Epithelial cell of proximal tubule (primary cell): ENCODE data around the gene MIXL1. TPM values are rescaled to one million over a fixed set of nuclear protein-coding genes. Genes with fewer than 3 reads are reported as not detected.

ENCODE experiments used
- DNase-seq: peaks from one replicate; pipeline ENCODE4 v3.0.0-alpha.2; 2011; ENCODE audit warnings: low read depth
- H3K4me3 ChIP-seq: 2 replicates; pipeline ENCODE4 v1.5.1; 2011; ENCODE audit warnings: low read depth, mild to moderate bottlenecking, low read length
- CTCF ChIP-seq: conservative IDR thresholded peaks from 2 replicates; pipeline ENCODE4 v1.5.1; 2012; ENCODE audit warnings: low read depth, mild to moderate bottlenecking, low read length
- total RNA-seq: library from RNA; depleted of rRNA; stranded (reverse); fragments of >200 nt; gene quantifications from 2 replicates; pipeline ENCODE4 v1.2.3, GENCODE V29; 2015

MIXL1 gene
- total RNA-seq: 0.51 TPM in 1 of 2 replicates, not detected in the other

- no peak for TF ChIP-seq CTCF
- no peak for DNase-seq
- peak within 1 kb of the TSS; percentile 48 for H3K4me3 ChIP-seq
Measured at GRCh38 chr1:226223157-226223785, at the start of gene MIXL1. Gene MIXL1, plus strand, starts transcription at chr1:226223664. Its CDS starts 18 bp downstream, at chr1:226223682.

- no peak for TF ChIP-seq CTCF
- H3K4me3 ChIP-seq: no peak overlapping the region
- no peak for DNase-seq
Measured at GRCh38 chr1:226176870-226177269, 46.6 kb upstream of the MIXL1 start.

GRCh38 chr1:226181996-226182714, 41.3 kb upstream of the MIXL1 start:
- TF ChIP-seq CTCF: peak; percentile 58
- no peak overlapping the region for H3K4me3 ChIP-seq
- no peak for DNase-seq

- no peak for TF ChIP-seq CTCF
- H3K4me3 ChIP-seq: peak overlapping the region; percentile 85
- DNase-seq: no peak
Measured at GRCh38 chr1:226185141-226186036, 38.1 kb upstream of the MIXL1 start.

- H3K4me3 ChIP-seq: peak within 1 kb of the TSS; percentile 85
- no peak for TF ChIP-seq CTCF
- no peak for DNase-seq
Measured at GRCh38 chr1:226186124-226187018, 37.1 kb upstream of the MIXL1 start, which contains the start of gene ACBD3. Gene ACBD3, minus strand, starts transcription at chr1:226186741. Its CDS starts 66 bp downstream, at chr1:226186675.

- H3K4me3 ChIP-seq: peak overlapping the region; percentile 85
- no peak for DNase-seq
- TF ChIP-seq CTCF: peak; percentile 13
Measured at GRCh38 chr1:226187019-226187322, 36.5 kb upstream of the MIXL1 start.
